Heart left ventricle (tissue), 13 donors: Measurements from ENCODE around the gene CNNM4.

Experiments used
- CTCF ChIP-seq, 12 donors: fragments of 200-600 bp; sonication (generic) in 4 of 12; IDR thresholded peaks; one replicate each; pipeline versions ENCODE4 v1.5.0 to v1.8.0; 2018 to 2022; ENCODE audit warnings: antibody characterized with exemption in 12 of 12, mild to moderate bottlenecking in 5 of 12
- POLR2A ChIP-seq, 2 donors: fragments of 450-650 bp; IDR thresholded peaks; one replicate each; pipeline ENCODE4 v1.6.1; 2017; ENCODE audit warnings: antibody characterized with exemption in 2 of 2, mild to moderate bottlenecking in 2 of 2, moderate library complexity in 2 of 2
- donor health status: ischemic (EF 13 %, LVEDD 7.1; RV severe dilation, severe dysfunction).
- donor health status: DM: no; HTN: yes; CAD: no.
- donor health status: DM: no; HTN: no; CAD: no.
- donor health status: ischemic (EF 25% LVEDD 6.9; RV normal size, moderate dysfunction).
- donor health status: ischemic (EF 25% LVEDD 5.7; RV mildly dilated, moderate dysfunction).
- donor health status: ischemic (EF 35%, LVEDD 5.7; RV mildly dilated, moderate dysfunction).
- donor health status: nonischemic (EF 11% LVEDD 7.7; RV severe dilation, severe dysfunction).
- donor health status: DM: yes; HTN: yes; CAD: no.
- donor health status: PGD.
- donor health status: ischemic (EF 29% LVEDD 5.4; RV normal size, mild dysfunction).
- donor health status: nonischemic (EF 23%, LVEDD 6.1; RV moderate dilation, normal function).

GRCh38 chr2:96760986-96761832 lies 507 bp downstream of the CNNM4 start:
- peak; percentile 16 to 76 (median 51) for TF ChIP-seq CTCF (IDR thresholded peaks at IDR 0.05)
- no peak for TF ChIP-seq POLR2A (IDR thresholded peaks at IDR 0.05)
